OCI-LY3 (cell line): ENCODE results near the gene PAMR1.

ENCODE experiments used
- CTCF ChIP-seq: fragments of 200-600, 300-600 bp; sonication (generic); IDR thresholded peaks from 2 replicates; pipeline ENCODE4 v1.5.1; 2014; ENCODE audit warnings: antibody characterized with exemption, low read length, low read depth
- EZH2phosphoT487 ChIP-seq: fragments of 200-600 bp; shearing (Covaris generic); IDR thresholded peaks from 2 replicates; pipeline ENCODE4 v1.6.1; 2018; ENCODE audit warnings: antibody characterized with exemption, mixed run types, low read depth

GRCh38 chr11:35393098-35393497 is 132.3 kb downstream of the PAMR1 start:
- TF ChIP-seq CTCF (no peak), EZH2phosphoT487 (no peak)
